GM19023 (cell line): ENCODE data around the gene ETFBKMT.

Experiments
- ATAC-seq: cut with Tn5 transposase; IDR thresholded peaks from one replicate; pipeline ENCODE4 v1.9.1; 2021; ENCODE audit warnings: mild to moderate bottlenecking, moderate library complexity; ENCODE audit not compliant: unreplicated experiment

Gene ETFBKMT

DNA sequence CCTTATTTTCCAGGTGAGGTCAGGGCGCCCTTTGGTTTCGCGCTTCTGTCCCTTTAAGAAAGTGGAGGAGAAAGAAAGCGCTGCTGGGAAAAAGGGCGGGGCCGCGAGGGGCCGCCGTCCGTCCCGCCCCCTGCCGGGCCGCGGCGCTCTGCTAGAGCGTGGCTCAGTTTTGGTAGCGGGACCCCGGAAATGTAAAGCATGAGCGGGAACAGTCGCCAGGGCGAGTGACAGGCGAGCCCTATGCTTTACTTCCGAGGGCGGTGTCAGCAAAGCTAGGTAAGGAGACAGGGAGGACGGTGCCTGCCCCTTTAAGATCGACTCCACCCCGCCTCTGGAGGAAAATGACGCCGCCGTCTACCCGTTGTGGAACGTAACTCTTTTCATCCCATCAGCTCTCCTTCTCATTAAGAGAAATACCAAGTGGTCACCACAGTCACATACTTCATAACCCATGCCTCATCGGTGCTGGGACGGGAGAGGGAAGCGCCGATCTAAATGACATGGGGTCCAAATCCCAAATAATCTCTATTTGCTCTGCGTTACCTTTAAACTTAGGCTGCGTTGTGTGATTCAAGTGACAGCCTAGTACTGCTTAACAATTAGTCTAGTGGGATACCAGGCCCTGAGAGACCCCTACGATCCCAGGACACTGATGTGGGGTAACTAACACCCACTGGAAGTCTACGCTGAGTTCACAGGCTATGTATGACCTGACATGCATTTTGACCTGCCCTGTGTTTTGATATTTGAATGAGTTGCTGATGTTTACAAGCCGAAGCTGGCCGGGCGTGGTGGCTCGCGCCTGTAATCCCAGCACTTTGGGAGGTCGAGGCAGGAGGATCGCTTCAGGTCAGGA, at the start of gene ETFBKMT:
Gene ETFBKMT (plus strand): TSS at position 602 of the 856 bp plus-strand sequence. CDS start 2,266 bp downstream, outside the sequence.
- peak; percentile 100 for ATAC-seq

DNA sequence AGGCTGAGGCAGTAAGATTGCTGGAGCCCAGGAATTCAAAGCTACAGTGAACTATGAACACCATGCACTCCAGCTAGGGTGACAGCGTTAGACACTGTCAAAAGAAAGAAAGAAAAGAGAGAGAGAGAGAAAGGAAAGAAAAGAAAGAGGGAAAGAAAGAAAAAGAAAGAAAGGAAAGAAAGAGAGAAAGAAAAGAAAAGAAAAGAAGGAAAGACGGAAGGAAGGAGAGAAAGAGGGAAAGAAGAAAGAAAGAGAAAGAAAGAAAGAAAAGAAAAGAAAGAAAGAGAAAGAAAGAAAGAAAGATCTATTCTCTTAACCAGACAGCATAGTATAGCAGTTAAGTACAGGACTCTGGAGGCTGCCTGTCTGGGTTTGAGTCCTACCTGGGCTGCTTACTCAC, 46.7 kb upstream of the ETFBKMT start:
- no peak for ATAC-seq

- ATAC-seq = no peak
These were observed 41.1 kb upstream of the ETFBKMT start for GRCh38 chr12:31618228-31619025.

DNA sequence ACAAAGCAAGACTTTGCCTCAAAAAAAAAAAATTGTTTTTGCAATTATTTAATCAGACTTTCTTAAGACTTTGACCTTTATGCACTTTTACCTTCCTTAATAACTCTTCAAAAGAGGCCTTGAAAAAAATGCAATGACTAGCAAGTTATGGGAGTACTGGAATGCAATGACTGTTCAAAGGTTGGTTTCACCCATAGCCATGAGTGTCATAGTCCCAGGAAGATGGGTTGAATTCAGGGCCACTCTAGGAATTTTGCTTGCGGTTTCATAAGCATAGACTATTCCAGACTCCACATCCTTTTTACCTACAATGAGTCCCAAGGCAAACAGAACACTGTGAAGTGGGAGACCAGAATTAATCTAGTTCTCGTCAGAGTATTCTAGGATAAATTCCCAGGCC, 39.2 kb upstream of the ETFBKMT start:
- no peak for ATAC-seq

GRCh38 chr12:31622038-31622437, 37.5 kb upstream of the ETFBKMT start:
- ATAC-seq = no peak

DNA sequence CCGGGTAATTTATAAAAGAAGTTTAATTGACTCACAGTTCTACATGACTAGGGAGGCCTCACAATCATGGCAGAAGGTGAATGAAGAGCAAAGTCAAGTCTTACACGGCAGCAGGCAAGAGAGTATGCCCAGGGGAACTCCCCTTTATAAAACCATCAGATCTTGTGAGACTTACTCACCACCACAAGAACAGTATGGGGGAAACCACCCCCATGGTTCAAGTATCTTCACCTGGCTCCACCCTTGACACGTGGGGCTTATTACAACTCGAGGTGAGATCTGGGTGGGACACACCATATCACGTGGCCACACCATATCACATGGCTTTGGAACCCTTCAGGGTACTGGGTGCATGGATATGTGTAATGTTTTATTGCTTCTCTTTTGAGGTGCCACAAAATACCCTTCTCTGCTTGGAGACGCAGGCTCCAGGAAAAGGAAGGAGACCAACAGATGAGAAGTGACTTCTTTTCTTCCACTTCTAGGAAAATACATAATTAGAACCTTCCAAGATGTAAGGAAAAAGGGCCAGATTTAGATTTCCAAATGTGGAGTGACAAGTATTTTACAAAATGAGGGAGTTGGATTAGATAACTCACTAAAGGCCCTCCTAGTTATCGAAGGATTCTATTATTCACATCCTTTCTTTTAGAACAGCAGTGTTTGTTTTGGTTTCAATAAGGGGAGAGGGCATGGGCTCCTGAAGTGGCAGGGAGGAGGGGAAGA, 33.1 kb upstream of the ETFBKMT start:
- ATAC-seq = no peak

DNA sequence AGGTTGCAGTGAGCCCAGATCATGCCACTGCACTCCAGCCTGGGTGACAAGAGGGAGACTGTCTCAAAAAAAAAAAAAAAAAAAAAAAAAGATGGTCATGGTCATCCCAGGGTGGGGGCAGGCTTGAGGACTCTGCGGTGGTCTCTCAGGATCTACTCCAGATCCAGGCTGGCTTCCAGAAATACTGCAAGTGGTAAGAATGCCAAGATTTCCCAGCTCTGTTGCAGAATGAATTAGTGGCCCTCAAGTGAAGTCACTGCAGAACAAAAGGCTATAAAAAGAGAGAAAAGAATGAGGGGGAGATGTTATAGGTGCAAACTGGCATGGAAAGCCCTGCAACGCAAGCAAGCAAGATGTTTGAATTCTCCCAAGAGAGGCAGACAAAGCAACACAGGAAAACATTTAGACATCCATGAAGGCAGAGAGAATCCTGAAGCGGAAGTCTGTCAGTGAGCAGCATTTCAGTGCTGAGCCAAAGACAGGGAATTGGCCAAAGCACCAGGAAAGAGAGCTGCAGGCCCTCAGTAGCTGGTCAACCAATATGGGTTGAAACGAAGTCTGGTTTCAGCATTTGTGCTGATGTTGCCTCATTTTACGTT, 31.9 kb upstream of the ETFBKMT start:
- ATAC-seq = no peak

DNA sequence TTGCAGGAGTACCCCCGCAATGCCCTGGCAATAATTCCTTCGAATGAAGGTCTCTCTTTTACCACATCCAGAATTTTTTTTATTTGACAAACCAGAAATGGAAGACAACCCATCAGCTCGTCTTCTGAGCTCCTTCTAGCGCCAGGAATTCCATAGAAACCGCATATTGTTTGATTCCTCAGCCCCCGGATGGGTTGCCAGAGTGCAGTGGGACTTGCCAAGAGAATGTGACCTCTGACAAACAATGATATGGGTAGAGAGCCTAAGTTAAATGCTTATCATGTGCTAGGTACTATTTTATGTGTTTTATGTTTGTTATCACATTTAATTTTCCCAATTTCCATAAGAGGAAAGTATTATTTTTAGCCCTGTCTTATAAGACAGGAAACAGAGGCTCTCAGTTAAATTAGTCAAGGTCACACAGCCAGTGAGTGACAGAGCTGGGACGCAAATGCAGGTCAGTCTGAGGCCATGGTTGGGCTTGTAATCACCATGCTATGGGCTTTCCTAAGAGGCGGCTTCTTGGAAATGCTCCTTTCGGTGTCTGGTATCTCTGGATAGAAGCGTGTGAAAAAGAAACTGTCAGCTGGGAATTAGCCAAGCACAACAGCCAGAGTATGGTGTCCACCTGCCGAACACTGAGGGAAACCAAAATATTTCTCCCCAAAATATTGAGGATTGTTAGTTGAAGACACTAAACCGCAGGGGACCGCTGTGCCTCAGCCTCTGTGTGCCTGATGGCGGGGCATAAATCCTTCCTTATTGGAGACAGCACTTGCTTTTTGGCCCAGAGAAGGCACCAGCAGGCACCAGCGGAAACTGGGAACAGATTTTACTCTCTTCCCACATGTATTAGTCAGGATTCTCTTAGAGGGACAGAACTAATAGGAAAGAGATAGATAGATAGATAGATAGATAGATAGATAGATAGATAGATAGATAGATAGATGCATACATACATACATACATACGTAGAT, 29.4 kb upstream of the ETFBKMT start:
- ATAC-seq = no peak

GRCh38 chr12:31631023-31631724, 28.3 kb upstream of the ETFBKMT start:
- no peak for ATAC-seq

GRCh38 chr12:31631809-31632208, 27.7 kb upstream of the ETFBKMT start:
- ATAC-seq = no peak

GRCh38 chr12:31633464-31633863, 26.0 kb upstream of the ETFBKMT start:
- ATAC-seq = no peak

GRCh38 chr12:31634620-31635019, 24.9 kb upstream of the ETFBKMT start:
- ATAC-seq = no peak

GRCh38 chr12:31641509-31642090, 17.9 kb upstream of the ETFBKMT start:
- no peak for ATAC-seq

- ATAC-seq = no peak
These were observed 15.0 kb upstream of the ETFBKMT start for GRCh38 chr12:31644536-31644935.

GRCh38 chr12:31645924-31646323, 13.6 kb upstream of the ETFBKMT start:
- ATAC-seq = no peak

- ATAC-seq = no peak
These were observed 12.4 kb upstream of the ETFBKMT start for GRCh38 chr12:31647086-31647491.

DNA sequence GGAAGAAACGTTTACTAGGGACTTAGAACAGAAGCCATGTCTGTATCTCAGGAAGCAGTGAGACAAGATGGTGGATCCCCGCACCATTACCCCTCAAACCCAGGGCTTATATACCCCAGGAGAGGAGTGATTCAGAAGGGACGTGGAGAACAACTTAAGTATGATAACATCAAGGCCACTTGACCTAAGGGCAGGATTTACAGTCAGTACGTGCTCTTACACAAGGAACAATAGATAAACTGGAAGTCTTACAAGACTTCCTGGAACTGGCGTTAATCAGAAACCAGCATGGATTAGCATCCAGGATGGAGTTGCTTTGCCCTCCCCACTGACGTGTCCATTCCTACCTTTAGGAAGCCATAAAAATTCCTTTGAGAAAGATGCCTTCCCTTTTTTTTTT, 8.6 kb upstream of the ETFBKMT start:
- ATAC-seq = no peak

GRCh38 chr12:31651893-31652521, 7.5 kb upstream of the ETFBKMT start:
- no peak for ATAC-seq
